ENCODE measurements around the gene RIN3.

Gene RIN3

GRCh38 chr14:92692822-92693226 lies 179.2 kb downstream of the RIN3 start:
- no peak for TF ChIP-seq CTCF (IDR thresholded peaks at IDR 0.05; ENCODE audit: low read depth, low read length)
- peak in 1 of 2 donors; percentile 87 for DNase-seq (ENCODE audit: low read depth in 2 of 2)
- no peak overlapping the region for H3K4me3 ChIP-seq (replicated peaks in 1 of 2; ENCODE audit: low read depth in 2 of 2, low read length in 2 of 2)

- no peak for TF ChIP-seq CTCF (IDR thresholded peaks at IDR 0.05; ENCODE audit: low read depth, low read length)
- peak in 1 of 2 donors; percentile 50 for DNase-seq (ENCODE audit: low read depth in 2 of 2)
These were observed 180.6 kb downstream of the RIN3 start for GRCh38 chr14:92693998-92694795.

GRCh38 chr14:92694807-92695206 lies 181.2 kb downstream of the RIN3 start:
- no peak overlapping the region for H3K4me3 ChIP-seq (replicated peaks in 1 of 2; ENCODE audit: low read depth in 2 of 2, low read length in 2 of 2)
- no peak for DNase-seq (ENCODE audit: low read depth in 2 of 2)
- TF ChIP-seq CTCF (IDR thresholded peaks at IDR 0.05; ENCODE audit: low read depth, low read length), result no peak

More at GRCh38 chr14:92693998-92694795, 180.6 kb downstream of the RIN3 start:
- H3K4me3 ChIP-seq (replicated peaks in 1 of 2; ENCODE audit: low read depth in 2 of 2, low read length in 2 of 2), result no peak overlapping the region

- H3K4me3 ChIP-seq (replicated peaks in 1 of 2; ENCODE audit: low read depth in 2 of 2, low read length in 2 of 2), result no peak overlapping the region
- no peak for TF ChIP-seq CTCF (IDR thresholded peaks at IDR 0.05; ENCODE audit: low read depth, low read length)
- no peak for DNase-seq (ENCODE audit: low read depth in 2 of 2)
These were observed 182.0 kb downstream of the RIN3 start for GRCh38 chr14:92695562-92695961.

GRCh38 chr14:92696366-92696765 lies 182.8 kb downstream of the RIN3 start:
- H3K4me3 ChIP-seq (replicated peaks in 1 of 2; ENCODE audit: low read depth in 2 of 2, low read length in 2 of 2), result no peak overlapping the region
- DNase-seq (ENCODE audit: low read depth in 2 of 2), result no peak
- TF ChIP-seq CTCF (IDR thresholded peaks at IDR 0.05; ENCODE audit: low read depth, low read length), result no peak

- peak in 1 of 2 donors; percentile 50 for DNase-seq (ENCODE audit: low read depth in 2 of 2)
- H3K4me3 ChIP-seq (replicated peaks in 1 of 2; ENCODE audit: low read depth in 2 of 2, low read length in 2 of 2), result no peak overlapping the region
- no peak for TF ChIP-seq CTCF (IDR thresholded peaks at IDR 0.05; ENCODE audit: low read depth, low read length)
These were observed 184.8 kb downstream of the RIN3 start for GRCh38 chr14:92698393-92698792.

Data from cardiac fibroblast (primary cell).